ENCODE results near the gene CLDN14. TPM values are rescaled to one million over a fixed set of nuclear protein-coding genes. Genes with fewer than 3 reads are reported as not detected.
"Not testable (repeated sequence)": the region's sequence is repeated elsewhere in the genome, so short reads cannot be mapped to it uniquely, and the experiment has no call there.

Gene CLDN14
- total RNA-seq, 1 experiment from 2014 or later: not detected

GRCh38 chr21:36477559-36477958, 2.4 kb downstream of the CLDN14 start:
- Mint-ChIP-seq H3K4me3 (ENCODE audit: unreplicated experiment) (no peak overlapping the region), H3K36me3 (ENCODE audit: insufficient read depth, unreplicated experiment) (peaks cover 5% of the 10 kb centered on the region), H3K9me3 (ENCODE audit: unreplicated experiment) (no peaks in the 10 kb centered on the region), H3K27me3 (ENCODE audit: insufficient read depth, unreplicated experiment) (no peaks in the 10 kb centered on the region), H3K27ac (ENCODE audit: low read depth, unreplicated experiment) (no peak overlapping the region), H3K4me1 (ENCODE audit: insufficient read depth, unreplicated experiment) (peaks cover 6% of the 10 kb centered on the region)
- ChIA-PET POLR2A (interaction anchor here (0.6 kb wide), 1 partner anchor 222 kb away, joined by 3 read pairs; the partner anchor contains the start of gene SIM2), CTCF (interaction anchor here (0.5 to 2.1 kb wide), 3 partner anchors 28 to 502 kb away, joined by 3 to 6 read pairs (median 3); no protein-coding TSS in a partner anchor)
- intact Hi-C loops (cut with micrococcal nuclease): no loop called here
- no peak for DNase-seq (ENCODE audit: unreplicated experiment)
- BruUV-seq (replicated peaks): no TSS peak
- TF ChIP-seq, protein P1, sequence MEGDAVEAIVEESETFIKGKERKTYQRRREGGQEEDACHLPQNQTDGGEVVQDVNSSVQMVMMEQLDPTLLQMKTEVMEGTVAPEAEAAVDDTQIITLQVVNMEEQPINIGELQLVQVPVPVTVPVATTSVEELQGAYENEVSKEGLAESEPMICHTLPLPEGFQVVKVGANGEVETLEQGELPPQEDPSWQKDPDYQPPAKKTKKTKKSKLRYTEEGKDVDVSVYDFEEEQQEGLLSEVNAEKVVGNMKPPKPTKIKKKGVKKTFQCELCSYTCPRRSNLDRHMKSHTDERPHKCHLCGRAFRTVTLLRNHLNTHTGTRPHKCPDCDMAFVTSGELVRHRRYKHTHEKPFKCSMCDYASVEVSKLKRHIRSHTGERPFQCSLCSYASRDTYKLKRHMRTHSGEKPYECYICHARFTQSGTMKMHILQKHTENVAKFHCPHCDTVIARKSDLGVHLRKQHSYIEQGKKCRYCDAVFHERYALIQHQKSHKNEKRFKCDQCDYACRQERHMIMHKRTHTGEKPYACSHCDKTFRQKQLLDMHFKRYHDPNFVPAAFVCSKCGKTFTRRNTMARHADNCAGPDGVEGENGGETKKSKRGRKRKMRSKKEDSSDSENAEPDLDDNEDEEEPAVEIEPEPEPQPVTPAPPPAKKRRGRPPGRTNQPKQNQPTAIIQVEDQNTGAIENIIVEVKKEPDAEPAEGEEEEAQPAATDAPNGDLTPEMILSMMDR (IDR thresholded peaks at IDR 0.05; ENCODE audit: unreplicated experiment): no peak

GRCh38 chr21:36477001-36477400, 2.9 kb downstream of the CLDN14 start:
- H3K27ac Mint-ChIP-seq (ENCODE audit: low read depth, unreplicated experiment): no peak overlapping the region
- H3K9me3 Mint-ChIP-seq (ENCODE audit: unreplicated experiment): no peaks in the 10 kb centered on the region
- no peak for DNase-seq (ENCODE audit: unreplicated experiment)
- peaks cover 6% of the 10 kb centered on the region for H3K4me1 Mint-ChIP-seq (ENCODE audit: insufficient read depth, unreplicated experiment)
- no peaks in the 10 kb centered on the region for H3K27me3 Mint-ChIP-seq (ENCODE audit: insufficient read depth, unreplicated experiment)
- CTCF ChIA-PET: interaction anchor here (0.9 to 2.1 kb wide), 2 partner anchors 28 to 55 kb away, joined by 3 to 6 read pairs; no protein-coding TSS in a partner anchor
- TF ChIP-seq, protein P1 (IDR thresholded peaks at IDR 0.05; ENCODE audit: unreplicated experiment): no peak
- no TSS peak for BruUV-seq (replicated peaks)
- intact Hi-C loops (cut with micrococcal nuclease): no loop called here
- POLR2A ChIA-PET: no interaction called here
- H3K36me3 Mint-ChIP-seq (ENCODE audit: insufficient read depth, unreplicated experiment): peaks cover 5% of the 10 kb centered on the region
- H3K4me3 Mint-ChIP-seq (ENCODE audit: unreplicated experiment): no peak overlapping the region

- H3K27ac Mint-ChIP-seq (ENCODE audit: low read depth, unreplicated experiment); H3K36me3 Mint-ChIP-seq (ENCODE audit: insufficient read depth, unreplicated experiment); H3K9me3 Mint-ChIP-seq (ENCODE audit: unreplicated experiment); POLR2A ChIA-PET; H3K27me3 Mint-ChIP-seq (ENCODE audit: insufficient read depth, unreplicated experiment); BruUV-seq (replicated peaks); DNase-seq (ENCODE audit: unreplicated experiment); H3K4me1 Mint-ChIP-seq (ENCODE audit: insufficient read depth, unreplicated experiment); intact Hi-C loops (cut with micrococcal nuclease); H3K4me3 Mint-ChIP-seq (ENCODE audit: unreplicated experiment): not testable (repeated sequence)
- CTCF ChIA-PET: interaction anchor here (1.0 kb wide), 1 partner anchor 27 kb away, joined by 3 read pairs; no protein-coding TSS in a partner anchor
Observed at GRCh38 chr21:36476541-36476940, 3.4 kb downstream of the CLDN14 start.

GRCh38 chr21:36474591-36474990, 5.3 kb downstream of the CLDN14 start:
- TF ChIP-seq, protein P1 (IDR thresholded peaks at IDR 0.05; ENCODE audit: unreplicated experiment): no peak
- Mint-ChIP-seq H3K4me1 (ENCODE audit: insufficient read depth, unreplicated experiment) (peaks cover 14% of the 10 kb centered on the region), H3K27ac (ENCODE audit: low read depth, unreplicated experiment) (no peak overlapping the region), H3K9me3 (ENCODE audit: unreplicated experiment) (no peaks in the 10 kb centered on the region), H3K4me3 (ENCODE audit: unreplicated experiment) (no peak overlapping the region), H3K27me3 (ENCODE audit: insufficient read depth, unreplicated experiment) (no peaks in the 10 kb centered on the region), H3K36me3 (ENCODE audit: insufficient read depth, unreplicated experiment) (peaks cover 5% of the 10 kb centered on the region)
- intact Hi-C loops (cut with micrococcal nuclease): no loop called here
- no TSS peak for BruUV-seq (replicated peaks)
- ChIA-PET POLR2A (no interaction called here), CTCF (interaction anchor here (0.5 kb wide), 1 partner anchor 21 kb away, joined by 3 read pairs; no protein-coding TSS in a partner anchor)
- no peak for DNase-seq (ENCODE audit: unreplicated experiment)

GRCh38 chr21:36473203-36473602, 6.7 kb downstream of the CLDN14 start:
- intact Hi-C loops (cut with micrococcal nuclease): no loop called here
- Mint-ChIP-seq H3K36me3 (ENCODE audit: insufficient read depth, unreplicated experiment) (peaks cover 5% of the 10 kb centered on the region), H3K27me3 (ENCODE audit: insufficient read depth, unreplicated experiment) (no peaks in the 10 kb centered on the region), H3K9me3 (ENCODE audit: unreplicated experiment) (no peaks in the 10 kb centered on the region), H3K4me3 (ENCODE audit: unreplicated experiment) (no peak overlapping the region), H3K27ac (ENCODE audit: low read depth, unreplicated experiment) (no peak overlapping the region), H3K4me1 (ENCODE audit: insufficient read depth, unreplicated experiment) (peaks cover 8% of the 10 kb centered on the region)
- POLR2A ChIA-PET: no interaction called here
- TF ChIP-seq, protein P1 (IDR thresholded peaks at IDR 0.05; ENCODE audit: unreplicated experiment): no peak
- CTCF ChIA-PET: interaction anchor here (1.2 kb wide), 1 partner anchor 44 kb away, joined by 3 read pairs; no protein-coding TSS in a partner anchor
- DNase-seq (ENCODE audit: unreplicated experiment): no peak
- no TSS peak for BruUV-seq (replicated peaks)
